Effector memory CD4-positive, alpha-beta T cell (primary cell): ENCODE measurements around the gene SMAD6.
"Not testable (repeated sequence)": the region's sequence is repeated elsewhere in the genome, so short reads cannot be mapped to it uniquely, and the experiment has no call there.

Experiments used
- DNase-seq, 3 donors: peaks; one replicate each; pipeline ENCODE4 v3.0.0-alpha.2; 2020
- H3K27ac ChIP-seq: 2 replicates; pipeline ENCODE4 v1.7.0; 2013; ENCODE audit warnings: mild to moderate bottlenecking, low read length, moderate library complexity; ENCODE audit not compliant: insufficient read depth, poor library complexity, severe bottlenecking
- H3K27me3 ChIP-seq: replicated peaks from 2 replicates; pipeline ENCODE4 v1.7.0; 2013; ENCODE audit warnings: mild to moderate bottlenecking, low read length; ENCODE audit not compliant: insufficient read depth, control insufficient read depth, poor library complexity, severe bottlenecking
- H3K36me3 ChIP-seq: 2 replicates; pipeline ENCODE4 v1.7.0; 2013; ENCODE audit warnings: mild to moderate bottlenecking, low read length, moderate library complexity; ENCODE audit not compliant: control insufficient read depth, insufficient read depth
- H3K4me1 ChIP-seq: 2 replicates; pipeline ENCODE4 v1.7.0; 2013; ENCODE audit warnings: low read length, mild to moderate bottlenecking; ENCODE audit not compliant: control insufficient read depth, insufficient read depth, poor library complexity, severe bottlenecking
- H3K4me3 ChIP-seq: 2 replicates; pipeline ENCODE4 v1.7.0; 2013; ENCODE audit warnings: low read length, low read depth, mild to moderate bottlenecking; ENCODE audit not compliant: insufficient read depth, poor library complexity, severe bottlenecking
- H3K9me3 ChIP-seq: 2 replicates; pipeline ENCODE4 v1.7.0; 2013; ENCODE audit warnings: mild to moderate bottlenecking, low read length, moderate library complexity; ENCODE audit not compliant: control insufficient read depth

SMAD6 gene

DNA sequence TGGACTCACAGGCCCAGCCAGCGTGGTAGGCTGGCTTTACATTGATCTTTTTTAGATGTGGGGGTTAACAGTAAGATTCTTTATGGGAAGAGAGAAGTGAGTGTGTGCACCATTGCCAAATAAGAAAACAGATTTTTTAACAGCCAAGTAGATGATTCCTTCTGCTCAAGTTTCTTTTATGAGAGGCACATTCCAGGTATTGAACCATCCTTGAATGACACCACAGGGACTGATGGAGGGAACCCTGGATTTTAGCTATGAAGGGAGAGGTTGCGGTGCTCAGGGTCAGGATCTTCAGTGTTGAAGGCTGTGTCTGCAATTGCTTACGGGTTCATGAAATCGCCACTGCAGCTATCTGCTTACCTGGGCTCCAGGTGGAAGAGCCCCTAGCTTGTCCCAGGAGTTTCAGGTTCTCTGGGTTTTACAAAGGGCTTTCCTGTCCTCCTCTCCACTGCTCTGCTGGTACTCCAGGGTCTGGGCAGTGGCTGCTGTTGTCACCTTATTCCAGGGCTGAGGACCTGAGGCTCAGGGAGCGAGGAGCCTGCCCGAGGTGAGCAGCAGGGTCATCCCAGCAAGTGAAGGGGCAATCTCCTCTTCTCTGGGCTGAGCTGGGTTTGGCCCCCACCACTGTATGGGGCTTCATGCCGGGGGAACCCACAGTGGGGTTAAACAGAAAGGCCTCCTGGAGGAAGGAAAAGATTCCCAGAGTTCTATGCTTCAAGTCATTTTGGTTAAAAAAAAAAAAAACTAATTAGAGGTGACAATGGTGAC, 53.4 kb downstream of the SMAD6 start:
- Histone ChIP-seq H3K4me1 (no peaks in the 10 kb centered on the region), H3K27me3 (no peaks in the 10 kb centered on the region), H3K27ac (no peak overlapping the region), H3K4me3 (no peak overlapping the region), H3K9me3 (no peaks in the 10 kb centered on the region), H3K36me3 (no peaks in the 10 kb centered on the region)
- no peak for DNase-seq

DNA sequence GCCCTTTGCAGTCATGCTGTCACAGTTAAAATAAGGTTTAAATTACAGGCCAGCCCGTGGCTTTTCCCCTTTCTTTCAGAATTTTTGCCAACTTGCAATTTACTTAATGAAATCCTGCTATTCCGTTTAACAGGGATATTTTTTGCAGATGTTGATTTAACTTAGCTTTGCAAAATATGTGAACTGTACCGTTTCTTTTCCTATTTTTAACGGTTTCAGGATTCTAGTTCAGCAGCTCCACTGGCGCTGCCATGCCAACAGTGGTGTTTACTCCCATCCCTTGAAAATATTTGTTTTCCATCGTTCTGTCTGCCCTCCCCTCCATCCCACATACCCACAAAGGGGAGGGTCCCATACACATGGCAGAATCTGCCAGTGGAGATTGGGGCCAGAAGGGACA, 54.3 kb downstream of the SMAD6 start:
- H3K27me3 ChIP-seq = no peaks in the 10 kb centered on the region
- H3K9me3 ChIP-seq = no peaks in the 10 kb centered on the region
- H3K4me3 ChIP-seq = no peak overlapping the region
- no peaks in the 10 kb centered on the region for H3K36me3 ChIP-seq
- no peak for DNase-seq
- no peaks in the 10 kb centered on the region for H3K4me1 ChIP-seq
- no peak overlapping the region for H3K27ac ChIP-seq

GRCh38 chr15:66757030-66757429, 55.0 kb downstream of the SMAD6 start:
- Histone ChIP-seq H3K4me3 (no peak overlapping the region), H3K36me3 (no peaks in the 10 kb centered on the region), H3K9me3 (no peaks in the 10 kb centered on the region), H3K27ac (no peak overlapping the region), H3K27me3 (no peaks in the 10 kb centered on the region), H3K4me1 (no peaks in the 10 kb centered on the region)
- DNase-seq = no peak

DNA sequence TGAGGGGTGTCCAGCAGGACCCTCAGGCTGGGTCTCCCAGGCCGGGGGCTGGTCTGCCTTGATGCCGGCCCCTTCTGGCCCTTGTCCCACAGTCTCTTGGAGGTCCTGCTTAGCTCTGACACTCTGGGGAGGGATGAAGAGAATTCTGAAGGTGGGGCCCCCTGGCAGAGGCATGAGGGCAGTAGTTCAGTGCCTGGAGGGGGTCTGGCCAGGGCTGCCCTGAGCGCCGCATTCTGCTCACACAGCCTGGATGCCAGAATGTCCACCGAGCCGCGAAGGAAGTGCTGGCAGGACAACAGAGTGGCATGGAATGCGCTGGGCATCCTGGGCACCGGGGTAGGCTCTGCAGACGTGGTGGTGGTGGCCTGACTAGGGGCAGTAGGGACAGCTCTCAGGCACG, 55.5 kb downstream of the SMAD6 start:
- Histone ChIP-seq H3K4me3 (no peak overlapping the region), H3K27me3 (no peaks in the 10 kb centered on the region), H3K4me1 (no peaks in the 10 kb centered on the region), H3K9me3 (no peaks in the 10 kb centered on the region), H3K27ac (no peak overlapping the region), H3K36me3 (no peaks in the 10 kb centered on the region)
- DNase-seq = no peak

GRCh38 chr15:66758217-66758616, 56.2 kb downstream of the SMAD6 start:
- not testable (repeated sequence) for H3K4me3 ChIP-seq, H3K27me3 ChIP-seq, H3K9me3 ChIP-seq, H3K36me3 ChIP-seq, DNase-seq, H3K4me1 ChIP-seq, H3K27ac ChIP-seq

- Histone ChIP-seq H3K36me3 (no peaks in the 10 kb centered on the region), H3K4me3 (no peak overlapping the region), H3K4me1 (no peaks in the 10 kb centered on the region), H3K9me3 (no peaks in the 10 kb centered on the region), H3K27me3 (no peaks in the 10 kb centered on the region), H3K27ac (no peak overlapping the region)
- no peak for DNase-seq
Observed at GRCh38 chr15:66758844-66759243, 56.8 kb downstream of the SMAD6 start.

DNA sequence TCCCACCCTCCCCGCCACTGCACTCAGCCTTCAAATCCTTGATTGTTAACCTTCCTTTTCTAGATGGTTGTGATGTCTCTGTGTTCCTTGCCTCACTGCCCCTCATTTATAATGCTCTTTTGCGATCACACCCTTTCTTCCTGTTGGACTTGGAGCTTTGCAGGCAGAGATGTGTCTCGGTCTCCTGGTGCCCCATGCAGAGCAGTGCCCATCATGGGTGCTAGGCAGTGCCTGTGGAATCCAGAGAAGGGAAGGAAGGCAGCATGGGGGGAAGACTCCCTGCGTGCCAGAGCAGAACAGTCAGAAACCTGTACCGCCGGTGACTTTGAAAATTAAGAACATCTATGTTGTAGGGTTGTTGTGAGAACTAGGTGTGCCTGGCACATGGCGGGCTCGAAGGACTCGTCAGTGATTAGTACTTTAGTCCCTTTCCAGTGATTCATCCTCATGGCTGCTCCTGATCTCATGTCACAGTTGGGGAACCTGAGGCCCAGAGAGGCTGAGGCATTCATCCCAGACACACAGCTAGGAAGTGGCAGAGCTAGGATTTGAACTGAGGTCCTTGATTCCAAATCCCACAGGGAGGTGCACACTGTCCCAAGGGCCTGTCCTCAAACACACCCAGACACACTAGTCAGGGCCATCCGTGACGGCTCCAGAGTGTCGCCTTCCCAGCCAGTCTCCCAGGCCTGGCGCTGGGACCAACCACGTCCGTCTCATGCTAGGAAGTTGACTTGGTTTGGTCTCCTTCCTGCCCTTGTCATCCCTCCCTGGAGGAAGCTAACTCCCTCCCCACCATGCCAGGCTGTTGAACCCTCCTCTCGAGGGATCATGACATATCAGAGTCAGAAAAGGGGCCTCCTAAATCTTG, 58.3 kb downstream of the SMAD6 start:
- H3K36me3 ChIP-seq = no peaks in the 10 kb centered on the region
- no peaks in the 10 kb centered on the region for H3K4me1 ChIP-seq
- H3K27me3 ChIP-seq = no peaks in the 10 kb centered on the region
- no peak overlapping the region for H3K27ac ChIP-seq
- H3K4me3 ChIP-seq = no peak overlapping the region
- no peak for DNase-seq
- H3K9me3 ChIP-seq = no peaks in the 10 kb centered on the region

DNA sequence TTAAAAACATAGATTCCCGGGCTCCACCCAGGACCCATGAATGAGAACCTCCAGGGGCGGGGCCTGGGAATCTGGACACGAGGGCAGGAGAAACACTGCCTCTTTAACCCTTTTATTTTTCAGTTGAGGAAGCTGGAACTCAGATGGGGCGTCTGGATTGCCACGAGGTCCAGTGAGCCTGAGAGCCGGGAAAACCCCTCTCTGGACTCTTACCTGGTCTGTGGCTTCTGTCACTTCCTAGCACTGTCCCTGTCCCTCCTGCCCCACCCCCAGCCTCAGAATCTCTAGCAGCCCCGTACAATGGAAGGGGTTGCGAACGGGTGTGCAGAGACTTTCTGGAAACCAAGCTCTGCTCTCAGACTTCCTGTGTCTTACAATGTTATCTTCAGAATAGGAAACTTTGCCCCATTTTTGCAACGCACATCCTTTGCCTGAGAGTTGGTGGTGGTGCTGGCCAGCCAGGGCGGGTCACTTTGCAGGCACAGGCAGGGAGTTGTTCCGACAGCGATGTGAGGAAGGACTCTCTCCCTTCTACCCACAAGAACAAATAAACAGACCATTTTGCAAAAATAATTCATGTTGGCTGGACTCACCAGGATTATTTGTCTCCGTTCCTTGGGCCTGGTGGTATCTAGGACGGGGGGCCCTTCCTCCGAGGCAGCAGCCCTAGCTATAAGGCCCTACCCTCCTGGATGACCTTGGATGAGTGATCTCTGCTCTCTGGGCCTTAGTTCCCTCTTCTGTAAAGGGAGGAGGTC, 59.1 kb downstream of the SMAD6 start:
- Histone ChIP-seq H3K4me3 (no peak overlapping the region), H3K9me3 (no peaks in the 10 kb centered on the region), H3K36me3 (no peaks in the 10 kb centered on the region), H3K27ac (no peak overlapping the region), H3K4me1 (no peaks in the 10 kb centered on the region), H3K27me3 (no peaks in the 10 kb centered on the region)
- DNase-seq = no peak

GRCh38 chr15:66761726-66762595, 59.9 kb downstream of the SMAD6 start:
- Histone ChIP-seq H3K4me3 (no peak overlapping the region), H3K27ac (no peak overlapping the region), H3K27me3 (no peaks in the 10 kb centered on the region), H3K9me3 (no peaks in the 10 kb centered on the region), H3K36me3 (no peaks in the 10 kb centered on the region), H3K4me1 (no peaks in the 10 kb centered on the region)
- no peak for DNase-seq
